Jurkat, Clone E6-1 (cell line): Measurements from ENCODE around the gene PSMC3.
A peak's percentile ranks its signal among the peaks of the same experiment; 100 is the strongest.

Experiments used
- DNase-seq: peaks from one replicate; pipeline ENCODE4 v3.0.0-alpha.2; 2011; ENCODE audit warnings: low read depth, low spot score
- H3K4me3 ChIP-seq: 2 replicates; pipeline ENCODE4 v1.5.1; 2011; ENCODE audit warnings: mild to moderate bottlenecking, low read length, control low read depth, moderate library complexity

Gene PSMC3

DNA sequence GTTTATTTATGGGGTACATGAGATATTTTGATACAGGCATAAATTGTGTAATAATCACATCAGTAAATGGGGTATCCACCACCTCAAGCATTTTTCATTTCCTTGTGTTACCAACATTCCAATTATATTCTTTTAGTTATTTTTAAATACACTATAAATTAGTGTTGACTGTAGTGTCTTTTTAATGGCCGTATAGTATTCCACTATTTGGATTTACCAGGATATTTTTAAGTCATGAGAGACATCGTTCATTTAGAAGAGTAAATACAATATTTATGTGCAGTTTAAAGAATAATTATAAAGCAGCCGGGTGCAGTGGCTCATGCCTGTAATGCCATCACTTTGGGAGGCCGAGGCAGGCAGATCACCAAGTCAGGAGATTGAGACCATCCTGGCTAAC is 41.7 kb downstream of the PSMC3 start:
- no peak for DNase-seq
- no peak overlapping the region for H3K4me3 ChIP-seq

DNA sequence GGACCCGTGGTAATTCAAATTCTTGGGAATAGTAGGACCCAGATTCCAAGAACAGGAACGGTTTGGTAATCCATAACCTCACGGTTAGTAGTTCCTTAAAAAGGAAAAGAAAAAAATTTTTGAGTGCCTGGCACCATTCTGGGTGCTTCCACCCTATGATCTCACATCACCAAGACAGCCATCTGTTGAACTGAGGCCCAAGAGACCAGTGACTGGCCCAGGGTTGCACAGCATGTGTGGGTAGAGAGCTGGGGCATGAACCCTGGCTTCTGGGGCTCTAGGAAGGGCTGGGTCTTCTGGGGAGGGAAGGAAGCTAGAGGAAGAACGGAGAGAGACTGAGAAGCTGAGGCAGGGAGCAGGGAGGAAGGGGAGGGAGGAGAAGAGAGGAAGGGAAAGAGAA is 43.2 kb downstream of the PSMC3 start:
- no peak overlapping the region for H3K4me3 ChIP-seq

GRCh38 chr11:47380078-47380477 is 46.2 kb downstream of the PSMC3 start:
- no peak for DNase-seq
- no peak overlapping the region for H3K4me3 ChIP-seq

More for the DNA sequence above, 43.2 kb downstream of the PSMC3 start:
- no peak for DNase-seq

DNA sequence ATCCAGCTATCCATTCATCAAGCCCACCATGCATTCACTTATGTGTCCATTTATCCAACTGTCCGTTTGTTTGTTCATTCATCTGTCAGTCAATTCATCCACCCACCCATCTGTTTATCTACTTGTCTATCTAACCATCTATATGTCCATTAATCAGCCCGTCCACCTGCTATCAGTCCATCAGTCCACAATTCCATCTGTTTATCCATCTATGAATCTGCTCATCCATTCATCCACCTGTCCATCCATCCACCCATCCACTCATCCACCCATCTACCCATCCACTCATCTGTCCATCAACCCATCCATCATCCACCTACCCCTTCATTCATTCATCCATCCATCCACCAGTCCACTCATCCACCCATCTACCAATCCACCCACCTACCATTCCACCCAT is 46.9 kb downstream of the PSMC3 start:
- no peak overlapping the region for H3K4me3 ChIP-seq
- DNase-seq, result no peak

DNA sequence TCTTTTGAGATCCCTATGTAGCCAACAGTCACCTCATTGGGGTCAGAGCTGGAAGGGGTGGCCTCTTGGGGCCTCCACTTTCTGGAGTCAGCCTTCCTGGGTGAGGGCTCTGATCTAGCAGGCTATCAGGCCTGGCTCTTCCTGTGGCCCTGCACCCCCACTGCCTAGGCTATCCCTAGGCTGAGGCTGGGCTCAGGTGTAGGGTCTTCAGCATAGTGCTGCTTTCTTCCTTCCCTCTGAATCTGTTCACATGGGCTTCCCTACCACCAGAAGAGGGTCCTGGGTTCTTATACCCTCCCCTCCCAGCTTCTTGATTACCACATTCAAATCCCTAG is 47.4 kb downstream of the PSMC3 start:
- H3K4me3 ChIP-seq, result no peak overlapping the region
- DNase-seq, result no peak

- no peak for DNase-seq
- no peak within 1 kb of the TSS for H3K4me3 ChIP-seq
These were observed 48.0 kb downstream of the PSMC3 start, which contains the start of gene SPI1 for GRCh38 chr11:47378010-47378835. SPI1 (minus strand) TSS chr11:47378547; CDS start chr11:47378353, 194 bp downstream.

- no peak overlapping the region for H3K4me3 ChIP-seq
- DNase-seq, result no peak
These were observed 48.6 kb downstream of the PSMC3 start for GRCh38 chr11:47377571-47378009.

- no peak for DNase-seq
- no peak overlapping the region for H3K4me3 ChIP-seq
These were observed 49.5 kb downstream of the PSMC3 start for GRCh38 chr11:47376525-47377371.

DNA sequence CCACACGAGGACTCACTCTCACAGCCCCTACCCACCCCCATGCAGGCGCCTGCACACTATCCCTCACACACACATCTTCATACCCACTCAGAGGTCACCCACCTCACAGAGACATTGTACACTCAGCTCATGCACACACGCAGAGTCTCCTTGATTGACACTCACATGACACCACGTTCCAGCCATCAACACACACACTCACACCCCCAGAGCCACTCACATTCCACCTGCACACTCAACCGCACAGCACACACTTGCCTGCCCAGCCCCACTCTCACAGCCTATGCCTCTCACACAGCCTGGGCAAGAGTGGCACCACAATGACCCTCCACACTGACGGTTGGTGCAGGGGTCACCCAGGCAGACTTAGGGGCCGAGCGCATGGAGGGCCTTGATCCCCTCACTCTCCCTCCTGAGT is 50.1 kb downstream of the PSMC3 start:
- H3K4me3 ChIP-seq, result no peak overlapping the region
- no peak for DNase-seq

DNA sequence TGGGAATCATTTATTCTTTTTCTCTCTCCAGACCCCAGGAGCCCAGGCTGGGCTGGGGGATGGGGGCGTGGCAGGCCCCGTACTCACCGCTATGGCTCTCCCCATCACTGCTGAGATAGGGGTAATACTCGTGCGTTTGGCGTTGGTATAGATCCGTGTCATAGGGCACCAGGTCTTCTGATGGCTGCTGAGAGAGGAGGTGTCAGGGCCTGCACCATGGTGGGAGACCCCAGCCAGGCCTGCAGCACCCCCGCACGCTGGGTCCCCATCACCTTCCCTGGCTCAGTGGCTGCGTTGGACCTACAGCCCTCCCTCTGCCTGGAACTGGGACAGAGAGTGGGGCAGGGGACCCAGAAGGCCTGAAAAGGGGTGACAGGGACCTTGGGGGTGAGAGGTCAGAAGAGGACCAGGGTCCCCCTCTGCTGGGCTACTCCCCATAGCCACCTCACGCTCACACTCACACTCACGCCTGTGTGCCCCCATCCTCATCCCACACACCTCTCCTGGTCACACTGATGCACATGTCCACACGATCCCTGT is 50.6 kb downstream of the PSMC3 start:
- no peak overlapping the region for H3K4me3 ChIP-seq
- DNase-seq, result no peak

GRCh38 chr11:47375020-47375419 is 51.2 kb downstream of the PSMC3 start:
- H3K4me3 ChIP-seq, result no peak overlapping the region
- no peak for DNase-seq

DNA sequence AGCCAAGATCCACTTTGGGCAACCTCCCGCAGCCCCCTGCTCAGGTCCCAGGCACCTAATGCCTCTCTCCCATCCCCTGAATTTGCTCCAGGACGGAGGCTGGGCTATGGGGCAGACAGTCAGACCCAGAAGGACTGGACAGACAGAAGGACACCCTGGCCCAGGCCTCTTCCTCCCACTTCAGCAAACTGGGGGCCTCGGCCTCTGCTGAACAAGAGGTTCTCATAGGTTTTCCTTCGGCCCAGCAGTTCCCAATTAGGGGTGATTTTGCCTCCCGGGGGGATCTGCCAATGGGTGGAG is 51.6 kb downstream of the PSMC3 start:
- DNase-seq, result no peak
- no peak overlapping the region for H3K4me3 ChIP-seq

DNA sequence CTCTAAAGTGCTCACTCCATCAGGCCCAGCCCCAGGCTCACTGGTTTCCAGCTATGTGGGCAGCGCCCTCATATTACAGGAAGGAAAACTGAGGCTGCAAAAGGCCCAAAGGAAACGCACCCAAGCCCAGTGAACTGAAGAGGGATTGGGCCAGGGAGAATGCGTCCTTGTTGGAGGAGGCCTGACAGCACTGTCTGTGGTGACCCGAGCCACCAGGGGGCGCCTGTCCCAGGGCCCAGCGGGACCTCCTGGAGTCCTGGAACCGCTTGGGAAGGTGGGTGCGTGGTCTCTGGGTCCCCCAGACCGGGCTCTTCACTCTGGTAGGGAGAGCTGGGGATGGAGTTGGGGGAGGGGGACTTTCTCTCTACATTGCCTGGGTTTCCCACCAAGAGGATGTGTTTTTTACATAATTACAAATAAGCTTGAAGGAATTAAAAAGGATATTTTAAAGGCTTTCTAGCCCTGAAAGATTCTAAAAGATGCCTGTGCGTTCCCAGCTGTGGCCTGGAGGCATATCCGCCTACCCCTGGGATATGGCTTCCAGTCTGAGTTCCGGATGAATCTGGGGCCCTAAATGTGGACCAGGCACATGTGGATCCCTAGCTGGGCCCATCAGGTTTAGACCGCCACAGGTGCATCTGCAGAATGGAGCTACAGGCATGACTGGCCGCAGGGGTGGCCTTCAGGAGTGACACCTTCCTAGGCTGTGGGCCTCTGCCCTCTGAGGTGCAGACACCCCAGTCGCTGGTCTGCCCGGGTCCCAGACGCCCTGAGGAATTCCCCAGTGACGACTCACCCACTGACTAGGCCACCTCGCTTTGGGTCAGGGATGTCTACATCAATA is 52.1 kb downstream of the PSMC3 start:
- H3K4me3 ChIP-seq, result no peak overlapping the region
- DNase-seq, result peak; percentile 46

DNA sequence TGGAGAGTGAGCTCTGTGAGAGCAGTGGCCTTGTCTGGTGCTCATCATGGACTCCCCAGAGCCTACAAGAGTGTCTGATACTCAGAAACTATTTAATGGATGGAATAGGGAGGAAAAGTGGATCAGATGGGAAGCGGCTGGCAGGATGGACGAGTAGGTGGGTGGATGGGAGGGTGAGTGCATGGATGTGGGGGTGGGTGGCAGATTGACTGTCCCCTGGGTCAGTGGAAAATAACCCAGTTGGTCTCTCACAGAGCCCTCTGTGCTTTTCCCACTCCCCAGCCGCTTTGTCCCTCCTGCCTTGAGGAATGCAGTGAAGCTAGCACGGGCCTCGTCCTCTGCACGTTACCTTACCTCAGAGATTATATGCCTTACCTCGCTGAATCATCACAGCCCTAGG is 53.8 kb downstream of the PSMC3 start:
- no peak for DNase-seq
- no peak overlapping the region for H3K4me3 ChIP-seq

DNA sequence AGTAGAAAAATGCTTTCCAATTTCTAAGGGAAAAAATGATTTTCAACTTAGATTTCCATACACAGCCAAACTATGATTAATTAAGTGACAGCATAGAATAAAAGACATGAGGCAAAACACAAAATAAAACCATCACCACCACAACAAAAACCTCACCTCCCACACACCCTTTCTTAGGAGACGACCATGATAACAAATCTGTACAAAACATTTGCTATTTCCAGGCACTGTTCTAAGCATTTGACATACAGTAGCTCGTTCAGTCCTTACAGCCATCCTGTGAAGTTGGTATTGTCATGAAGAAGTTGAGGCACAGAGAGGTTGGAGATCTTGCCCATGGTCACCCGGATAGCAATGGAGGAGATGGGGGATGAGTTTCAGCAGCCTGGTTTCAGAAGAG is 56.6 kb downstream of the PSMC3 start:
- no peak for DNase-seq
- no peak overlapping the region for H3K4me3 ChIP-seq
